ENCODE measurements around the gene FAM163B. TPM values are rescaled to one million over a fixed set of nuclear protein-coding genes. Genes with fewer than 3 reads are reported as not detected.

The FAM163B gene
- total and polyA plus RNA-seq, 9 of the 15 experiments (the other 6 are each of a cell fraction or from before 2014, with no cell fraction given): not detected

DNA sequence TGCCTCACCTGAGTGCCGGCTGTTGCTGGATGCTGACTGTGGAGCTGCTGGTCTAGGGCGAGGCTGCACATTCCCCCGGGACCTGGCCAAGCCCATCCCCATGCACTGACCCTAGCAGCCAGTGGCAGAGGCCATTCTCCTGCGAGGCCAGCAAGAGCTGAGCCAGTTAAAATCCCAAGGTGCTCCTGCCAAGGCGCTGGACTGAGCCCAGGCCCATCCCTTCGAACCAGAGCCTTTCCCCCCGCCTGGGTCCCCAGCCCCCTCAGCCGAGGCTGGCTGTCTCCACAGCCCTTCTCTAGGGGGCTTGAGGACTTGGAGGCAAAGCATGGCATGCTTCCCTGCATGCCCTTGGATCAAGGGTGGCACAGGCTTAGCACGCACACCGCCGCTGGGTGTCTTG lies 73.1 kb downstream of the FAM163B start (continued):
- TF ChIP-seq FOXP1 (CRISPR knock-in tag; IDR thresholded peaks at IDR 0.05) (no peak), LEF1 (IDR thresholded peaks at IDR 0.05) (no peak), YBX1 (IDR thresholded peaks at IDR 0.05) (no peak)
- TF ChIP-seq, protein P1, sequence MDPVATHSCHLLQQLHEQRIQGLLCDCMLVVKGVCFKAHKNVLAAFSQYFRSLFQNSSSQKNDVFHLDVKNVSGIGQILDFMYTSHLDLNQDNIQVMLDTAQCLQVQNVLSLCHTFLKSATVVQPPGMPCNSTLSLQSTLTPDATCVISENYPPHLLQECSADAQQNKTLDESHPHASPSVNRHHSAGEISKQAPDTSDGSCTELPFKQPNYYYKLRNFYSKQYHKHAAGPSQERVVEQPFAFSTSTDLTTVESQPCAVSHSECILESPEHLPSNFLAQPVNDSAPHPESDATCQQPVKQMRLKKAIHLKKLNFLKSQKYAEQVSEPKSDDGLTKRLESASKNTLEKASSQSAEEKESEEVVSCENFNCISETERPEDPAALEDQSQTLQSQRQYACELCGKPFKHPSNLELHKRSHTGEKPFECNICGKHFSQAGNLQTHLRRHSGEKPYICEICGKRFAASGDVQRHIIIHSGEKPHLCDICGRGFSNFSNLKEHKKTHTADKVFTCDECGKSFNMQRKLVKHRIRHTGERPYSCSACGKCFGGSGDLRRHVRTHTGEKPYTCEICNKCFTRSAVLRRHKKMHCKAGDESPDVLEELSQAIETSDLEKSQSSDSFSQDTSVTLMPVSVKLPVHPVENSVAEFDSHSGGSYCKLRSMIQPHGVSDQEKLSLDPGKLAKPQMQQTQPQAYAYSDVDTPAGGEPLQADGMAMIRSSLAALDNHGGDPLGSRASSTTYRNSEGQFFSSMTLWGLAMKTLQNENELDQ (CRISPR knock-in tag; IDR thresholded peaks at IDR 0.05; ENCODE audit: borderline replicate concordance): no peak

DNA sequence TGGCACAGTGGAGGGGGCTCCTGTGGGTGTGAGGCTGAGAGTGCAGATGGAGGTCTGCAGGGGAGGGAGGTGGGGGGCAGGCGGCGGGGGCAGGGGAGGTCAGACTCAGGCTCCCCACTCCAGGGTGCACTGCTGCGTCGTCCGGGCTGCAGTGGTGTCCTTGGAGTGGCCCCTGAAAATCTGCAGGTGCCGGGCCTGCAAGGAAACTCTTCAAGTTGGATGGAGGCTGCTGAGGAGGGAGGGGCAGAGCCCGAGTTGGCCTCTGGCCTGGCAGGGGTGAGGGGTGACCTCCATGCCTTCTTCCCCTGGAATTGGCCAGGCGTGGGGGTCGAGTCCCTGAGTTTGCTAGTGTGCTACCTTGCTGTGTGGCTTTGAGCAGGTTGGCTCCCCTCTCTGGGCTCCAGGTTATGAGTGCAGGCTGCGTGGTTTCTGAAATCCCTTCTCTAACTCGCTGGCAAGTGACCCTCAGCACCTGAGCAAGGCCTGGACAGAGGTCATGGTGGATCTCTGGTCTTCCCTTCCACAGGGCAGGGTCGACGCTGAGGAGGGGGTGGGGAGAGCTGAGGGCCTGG lies 73.8 kb downstream of the FAM163B start:
- H2AFZ ChIP-seq (ENCODE audit: low read depth, low read length): no peak overlapping the region
- H3K9me1 ChIP-seq (ENCODE audit: control insufficient read depth, insufficient read depth, low read length): no peaks in the 10 kb centered on the region
- H4K20me1 ChIP-seq (replicated peaks; ENCODE audit: control insufficient read depth, insufficient read depth, low read length): peaks cover 29% of the 10 kb centered on the region
- no peak overlapping the region for H3K4me2 ChIP-seq (ENCODE audit: insufficient read depth, low read length)
- ChIA-PET CTCF (ENCODE audit: low intra/inter-chr PET ratio) (no interaction called here), POLR2A (interaction anchor here (0.5 kb wide), 1 partner anchor 175 kb away, joined by 3 read pairs; no protein-coding TSS in a partner anchor)
- intact Hi-C loops (cut with micrococcal nuclease) (no loop called here), in situ Hi-C loops (cut with MboI) (loop anchor here (5.0 kb wide), 1 partner anchor 197 kb away; no protein-coding TSS in a partner anchor)
- FAIRE-seq (no peak), DNase-seq (ENCODE audit: extremely low read depth in 1 of 4, low spot score in 3 of 4) (no peak), ATAC-seq (no peak)
- H3K36me3 ChIP-seq (ENCODE audit: control insufficient read depth, insufficient read depth, low read length): no peaks in the 10 kb centered on the region
- TF ChIP-seq ZFP36 (IDR thresholded peaks at IDR 0.05; ENCODE audit: low read depth, low read length, partially characterized antibody): peak; percentile 50
- TF ChIP-seq, protein P2, sequence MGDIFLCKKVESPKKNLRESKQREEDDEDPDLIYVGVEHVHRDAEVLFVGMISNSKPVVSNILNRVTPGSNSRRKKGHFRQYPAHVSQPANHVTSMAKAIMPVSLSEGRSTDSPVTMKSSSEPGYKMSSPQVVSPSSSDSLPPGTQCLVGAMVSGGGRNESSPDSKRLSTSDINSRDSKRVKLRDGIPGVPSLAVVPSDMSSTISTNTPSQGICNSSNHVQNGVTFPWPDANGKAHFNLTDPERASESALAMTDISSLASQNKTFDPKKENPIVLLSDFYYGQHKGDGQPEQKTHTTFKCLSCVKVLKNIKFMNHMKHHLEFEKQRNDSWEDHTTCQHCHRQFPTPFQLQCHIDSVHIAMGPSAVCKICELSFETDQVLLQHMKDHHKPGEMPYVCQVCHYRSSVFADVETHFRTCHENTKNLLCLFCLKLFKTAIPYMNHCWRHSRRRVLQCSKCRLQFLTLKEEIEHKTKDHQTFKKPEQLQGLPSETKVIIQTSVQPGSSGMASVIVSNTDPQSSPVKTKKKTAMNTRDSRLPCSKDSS (IDR thresholded peaks at IDR 0.05; ENCODE audit: low read depth, partially characterized antibody): no peak
- H3K79me2 ChIP-seq (ENCODE audit: control insufficient read depth, insufficient read depth, low read length): no peaks in the 10 kb centered on the region
- H3K27me3 ChIP-seq (ENCODE audit: control insufficient read depth in 2 of 2, insufficient read depth in 2 of 2, low read length in 2 of 2): peaks cover 41 to 93% of the 10 kb centered on the region in 2 experiments; a peak in 4 of 5 replicates
- WGBS (ENCODE audit: insufficient coverage, low coverage, missing lambda C conversion rate): 2% methylated on average over 9 of the region's 13 CpGs
- peaks cover 0 to 41% of the 10 kb centered on the region in 2 experiments; a peak in 3 of 5 replicates for H3K4me1 ChIP-seq (replicated peaks in 1 of 2; ENCODE audit: control insufficient read depth in 2 of 2, insufficient read depth in 2 of 2, low read length in 2 of 2)
- BruUV-seq (replicated peaks): no TSS peak
- no peak overlapping the region for H3K4me3 ChIP-seq
- no peak overlapping the region for H3K27ac ChIP-seq (ENCODE audit: extremely low read depth, low read depth, low read length)
- no peaks in the 10 kb centered on the region for H3K9me3 ChIP-seq (replicated peaks; ENCODE audit: control insufficient read depth, insufficient read depth, low read depth, low read length)
- H3K9ac ChIP-seq (ENCODE audit: insufficient read depth in 1 of 2, low read depth in 2 of 2, low read length in 2 of 2): no peak overlapping the region

Data from K562 (cell line).